ENCODE measurements around the gene MUTYH. TPM values are rescaled to one million over a fixed set of nuclear protein-coding genes. Genes with fewer than 3 reads are reported as not detected.
A peak's percentile ranks its signal among the peaks of the same experiment; 100 is the strongest.

MUTYH gene
- polyA plus RNA-seq, 1 donor from 2014 or later = 59.8 TPM

GRCh38 chr1:45300669-45300997 lies 39.6 kb downstream of the MUTYH start:
- no peak overlapping the region for H3K27ac ChIP-seq (ENCODE audit: low read length)
- H3F3A ChIP-seq (ENCODE audit: insufficient read depth, low read length, poor library complexity, severe bottlenecking) = no peaks in the 10 kb centered on the region
- no peaks in the 10 kb centered on the region for H3K36me3 ChIP-seq (ENCODE audit: insufficient read depth, low read length)
- no peaks in the 10 kb centered on the region for H3K79me2 ChIP-seq (replicated peaks; ENCODE audit: insufficient read depth, low read length)
- no peak for TF ChIP-seq MXI1 (conservative IDR thresholded peaks at IDR 0.05; ENCODE audit: poor library complexity, severe bottlenecking)
- TF ChIP-seq RAD21 (conservative IDR thresholded peaks at IDR 0.05) = no peak
- TF ChIP-seq POLR2AphosphoS5 (IDR thresholded peaks at IDR 0.05) = no peak
- no peak for TF ChIP-seq EZH2 (IDR thresholded peaks at IDR 0.05; ENCODE audit: borderline replicate concordance, insufficient read depth, low read length, poor library complexity, severe bottlenecking)
- no peak for TF ChIP-seq TAF1 (IDR thresholded peaks at IDR 0.05; ENCODE audit: low read depth)
- no peak for TF ChIP-seq REST (IDR thresholded peaks at IDR 0.05; ENCODE audit: borderline replicate concordance)
- no peaks in the 10 kb centered on the region for H3K9me2 ChIP-seq (ENCODE audit: insufficient read depth, low read length)
- H3K4me2 ChIP-seq (ENCODE audit: low read length) = no peak overlapping the region
- no peak overlapping the region for H3K4me3 ChIP-seq (ENCODE audit: low read length)
- H4K20me1 ChIP-seq (ENCODE audit: insufficient read depth) = no peaks in the 10 kb centered on the region
- no peaks in the 10 kb centered on the region for H3K9me3 ChIP-seq (ENCODE audit: low read length)
- no peak overlapping the region for H2AFZ ChIP-seq (ENCODE audit: low read depth, low read length)
- H3K27me3 ChIP-seq (ENCODE audit: insufficient read depth, low read depth, low read length) = no peaks in the 10 kb centered on the region
- no peak overlapping the region for H3K9ac ChIP-seq (ENCODE audit: low read length)

GRCh38 chr1:45299981-45300668 lies 40.1 kb downstream of the MUTYH start:
- Histone ChIP-seq H3K4me3 (ENCODE audit: low read length) (no peak overlapping the region), H4K20me1 (ENCODE audit: insufficient read depth) (no peaks in the 10 kb centered on the region), H3K9ac (ENCODE audit: low read length) (no peak overlapping the region), H3K36me3 (ENCODE audit: insufficient read depth, low read length) (no peaks in the 10 kb centered on the region), H3K9me3 (ENCODE audit: low read length) (no peaks in the 10 kb centered on the region), H3K9me2 (ENCODE audit: insufficient read depth, low read length) (no peaks in the 10 kb centered on the region), H2AFZ (ENCODE audit: low read depth, low read length) (no peak overlapping the region), H3K27ac (ENCODE audit: low read length) (no peak overlapping the region), H3F3A (ENCODE audit: insufficient read depth, low read length, poor library complexity, severe bottlenecking) (no peaks in the 10 kb centered on the region), H3K4me2 (ENCODE audit: low read length) (no peak overlapping the region), H3K79me2 (replicated peaks; ENCODE audit: insufficient read depth, low read length) (no peaks in the 10 kb centered on the region), H3K27me3 (ENCODE audit: insufficient read depth, low read depth, low read length) (no peaks in the 10 kb centered on the region)
- TF ChIP-seq SMC3 (conservative IDR thresholded peaks at IDR 0.05; ENCODE audit: poor library complexity) (peak; percentile 93), EP300 (conservative IDR thresholded peaks at IDR 0.05; ENCODE audit: poor library complexity, severe bottlenecking) (no peak), CTCF (IDR thresholded peaks at IDR 0.05; ENCODE audit: poor library complexity, severe bottlenecking) (peak; percentile 93), POLR2AphosphoS5 (IDR thresholded peaks at IDR 0.05) (no peak), RAD21 (conservative IDR thresholded peaks at IDR 0.05) (peak; percentile 92), MXI1 (conservative IDR thresholded peaks at IDR 0.05; ENCODE audit: poor library complexity, severe bottlenecking) (no peak), TAF1 (IDR thresholded peaks at IDR 0.05; ENCODE audit: low read depth) (no peak), REST (IDR thresholded peaks at IDR 0.05; ENCODE audit: borderline replicate concordance) (no peak), EZH2 (IDR thresholded peaks at IDR 0.05; ENCODE audit: borderline replicate concordance, insufficient read depth, low read length, poor library complexity, severe bottlenecking) (no peak)
